ENCODE measurements around the gene NPR1. TPM values are rescaled to one million over a fixed set of nuclear protein-coding genes. Genes with fewer than 3 reads are reported as not detected.

The NPR1 gene
- total and polyA plus RNA-seq, 2 of the 13 experiments (the other 11 are each of a cell fraction or from before 2014, with no cell fraction given): not detected

DNA sequence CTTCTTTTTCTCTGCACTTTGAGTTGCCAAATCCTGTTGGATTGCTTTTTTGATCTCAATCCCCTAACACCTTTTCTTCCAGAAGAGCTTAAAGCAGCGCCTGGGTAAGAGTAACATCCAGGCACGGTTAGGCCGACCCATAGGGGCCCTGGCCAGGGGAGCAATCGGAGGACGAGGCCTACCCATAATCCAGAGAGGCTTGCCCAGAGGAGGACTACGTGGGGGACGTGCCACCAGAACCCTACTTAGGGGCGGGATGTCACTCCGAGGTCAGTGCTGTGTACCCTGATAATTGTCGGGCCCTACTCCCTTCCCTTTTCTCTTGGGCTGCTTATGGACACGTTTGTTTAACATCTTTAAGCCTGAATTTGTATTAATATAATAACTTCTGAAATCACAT is 36.3 kb upstream of the NPR1 start:
- no peaks in the 10 kb centered on the region for H3K9me3 ChIP-seq (ENCODE audit: low read length)
- TF ChIP-seq ZNF619 (CRISPR knock-in tag; IDR thresholded peaks at IDR 0.05) (no peak), RBFOX2 (IDR thresholded peaks at IDR 0.05; ENCODE audit: low read depth, low read length) (0 out of 2 replicates have a peak, but pooled peaks have one; percentile 26), CEBPZ (IDR thresholded peaks at IDR 0.05; ENCODE audit: low read length) (no peak), ZNF337 (CRISPR knock-in tag; IDR thresholded peaks at IDR 0.05; ENCODE audit: borderline replicate concordance, low read depth) (no peak), NFRKB (IDR thresholded peaks at IDR 0.05) (no peak), SIN3B (IDR thresholded peaks at IDR 0.05; ENCODE audit: low read length) (no peak), ZNF17 (CRISPR knock-in tag; IDR thresholded peaks at IDR 0.05) (no peak)
- no peak overlapping the region for H3K4me2 ChIP-seq (ENCODE audit: low read depth, low read length)
- ChIA-PET POLR2A (interaction anchor here (3.6 to 4.2 kb wide), 2 partner anchors 8 to 14 kb away, joined by 16 to 40 read pairs; partner anchors contain the start of genes CHTOP, S100A1 and S100A13), CTCF (ENCODE audit: low intra/inter-chr PET ratio, low total read pairs) (no interaction called here)
- H3K4me1 ChIP-seq (ENCODE audit: insufficient read depth, low read length): peaks cover 11% of the 10 kb centered on the region
- H2AFZ ChIP-seq (ENCODE audit: low read length): no peak overlapping the region
- H4K20me1 ChIP-seq (ENCODE audit: insufficient read depth, low read length): no peaks in the 10 kb centered on the region; the same call in 1 of the 2 replicates
- no peak overlapping the region for H3K4me3 ChIP-seq (replicated peaks in 1 of 3; ENCODE audit: insufficient read depth in 1 of 3, low read depth in 2 of 3, low read length in 3 of 3)
- intact Hi-C loops (cut with micrococcal nuclease; ENCODE audit: unreplicated experiment): no loop called here
- FAIRE-seq (no peak), ATAC-seq (no peak), DNase-seq (ENCODE audit: low spot score) (no peak)
- BruUV-seq (replicated peaks): no TSS peak
- WGBS (ENCODE audit: low lambda C conversion rate): 96% methylated on average over 11 of the region's 11 CpGs
- H3K36me3 ChIP-seq (replicated peaks in 1 of 2; ENCODE audit: control insufficient read depth in 1 of 2, insufficient read depth in 2 of 2, low read length in 2 of 2): peaks cover 21 to 86% of the 10 kb centered on the region in 2 experiments
- H3K79me2 ChIP-seq (ENCODE audit: insufficient read depth, low read length): peaks cover 6% of the 10 kb centered on the region
- no peak overlapping the region for H3K27ac ChIP-seq (ENCODE audit: extremely low read length, insufficient read depth, low read length)
- no peak overlapping the region for H3K9ac ChIP-seq (ENCODE audit: insufficient read depth, low read depth, low read length)
- H3K27me3 ChIP-seq (ENCODE audit: control insufficient read depth in 1 of 2, insufficient read depth in 2 of 2, low read length in 2 of 2): no peaks in the 10 kb centered on the region
- in situ Hi-C loops (cut with HindIII; ENCODE audit: extremely low pct_ligation_motif_present, low pct_unique_long_range_greater_than_20kb): no loop called here

All from HepG2 (cell line).